Spleen (tissue), 7 donors: ENCODE data around the gene PHC1.

Experiments
- POLR2A ChIP-seq, 3 donors: fragments of 450-650 bp; IDR thresholded peaks; one replicate each; pipeline ENCODE4 v1.5.1; 2017; ENCODE audit warnings: antibody characterized with exemption in 3 of 3, mild to moderate bottlenecking in 1 of 3
- POLR2AphosphoS5 ChIP-seq, 3 donors: sonication (generic); formaldehyde crosslinking; IDR thresholded peaks; one replicate each; pipeline ENCODE4 v1.5.1; 2017; ENCODE audit warnings: antibody characterized with exemption in 3 of 3
- TF ChIP-seq, protein P1 (sequence below), 11 experiments: fragments of 200-600 bp in 7 of 11; fragments of 450-650 bp in 4 of 11; sonication (generic) in 4 of 11; IDR thresholded peaks in 8 of 11; conservative IDR thresholded peaks in 3 of 11; 1 replicate in 7 of 11; 2 replicates in 4 of 11; pipeline versions ENCODE4 v1.4.0 to v1.8.0; 2016 to 2021; ENCODE audit warnings: antibody characterized with exemption in 11 of 11, inconsistent platforms in 4 of 11, mild to moderate bottlenecking in 1 of 11
- donor health status: DM: no; HTN: no; CAD: no; lungs with moderate emphysema.
- donor health status: DM: no; HTN: no; CAD: no.
- donor health status: DM: no; HTN: no; CAD: no.

DNA sequence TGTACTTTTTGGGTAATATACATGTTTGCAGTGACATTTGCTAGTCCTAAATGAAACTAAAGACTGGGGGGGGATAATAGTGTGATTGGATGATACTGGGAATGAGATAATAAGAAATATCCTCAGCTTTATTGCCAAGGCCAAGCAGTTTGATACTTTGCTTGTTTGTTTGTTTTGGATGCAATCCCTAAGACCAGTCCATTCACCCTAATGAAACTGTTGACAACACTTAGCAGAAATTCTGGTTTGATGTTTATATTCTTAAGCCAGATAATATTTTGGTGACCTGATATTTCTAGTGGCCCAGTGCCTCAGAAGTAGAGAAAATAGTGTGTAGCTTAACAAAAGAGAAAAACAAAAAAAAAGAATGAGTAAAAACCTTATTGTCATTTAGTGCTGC is 1.8 kb downstream of the PHC1 start:
- TF ChIP-seq, protein P1, sequence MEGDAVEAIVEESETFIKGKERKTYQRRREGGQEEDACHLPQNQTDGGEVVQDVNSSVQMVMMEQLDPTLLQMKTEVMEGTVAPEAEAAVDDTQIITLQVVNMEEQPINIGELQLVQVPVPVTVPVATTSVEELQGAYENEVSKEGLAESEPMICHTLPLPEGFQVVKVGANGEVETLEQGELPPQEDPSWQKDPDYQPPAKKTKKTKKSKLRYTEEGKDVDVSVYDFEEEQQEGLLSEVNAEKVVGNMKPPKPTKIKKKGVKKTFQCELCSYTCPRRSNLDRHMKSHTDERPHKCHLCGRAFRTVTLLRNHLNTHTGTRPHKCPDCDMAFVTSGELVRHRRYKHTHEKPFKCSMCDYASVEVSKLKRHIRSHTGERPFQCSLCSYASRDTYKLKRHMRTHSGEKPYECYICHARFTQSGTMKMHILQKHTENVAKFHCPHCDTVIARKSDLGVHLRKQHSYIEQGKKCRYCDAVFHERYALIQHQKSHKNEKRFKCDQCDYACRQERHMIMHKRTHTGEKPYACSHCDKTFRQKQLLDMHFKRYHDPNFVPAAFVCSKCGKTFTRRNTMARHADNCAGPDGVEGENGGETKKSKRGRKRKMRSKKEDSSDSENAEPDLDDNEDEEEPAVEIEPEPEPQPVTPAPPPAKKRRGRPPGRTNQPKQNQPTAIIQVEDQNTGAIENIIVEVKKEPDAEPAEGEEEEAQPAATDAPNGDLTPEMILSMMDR (IDR thresholded peaks at IDR 0.05 in 8 of 11, conservative IDR thresholded peaks at IDR 0.05 in 3 of 11) = no peak
- TF ChIP-seq POLR2A (IDR thresholded peaks at IDR 0.05) = no peak
- TF ChIP-seq POLR2AphosphoS5 (IDR thresholded peaks at IDR 0.05) = no peak
